KMS-11 (cell line): Measurements from ENCODE around the gene DNM1.
"Not testable (repeated sequence)": the region's sequence is repeated elsewhere in the genome, so short reads cannot be mapped to it uniquely, and the experiment has no call there.

Experiments
- H2AFZ ChIP-seq: fragments of 200-600 bp; sonication (generic); 2 replicates; pipeline ENCODE4 v1.6.1; 2016; ENCODE audit warnings: antibody characterized with exemption, mixed run types, low read depth
- H3K27ac ChIP-seq: fragments of 200-600 bp; sonication (generic); 2 replicates; pipeline ENCODE4 v1.6.1; 2016; ENCODE audit warnings: mild to moderate bottlenecking, mixed run types
- H3K27me3 ChIP-seq: fragments of 200-600 bp; sonication (generic); 2 replicates; pipeline ENCODE4 v1.6.1; 2017; ENCODE audit warnings: mild to moderate bottlenecking, low read depth, mixed run types, moderate library complexity; ENCODE audit not compliant: insufficient read depth
- H3K36me3 ChIP-seq: fragments of 200-600 bp; sonication (generic); 2 replicates; pipeline ENCODE4 v1.6.1; 2017; ENCODE audit warnings: mild to moderate bottlenecking, mixed run types; ENCODE audit not compliant: insufficient read depth
- H3K4me1 ChIP-seq: fragments of 200-600 bp; sonication (generic); 2 replicates; pipeline ENCODE4 v1.6.1; 2016; ENCODE audit warnings: mild to moderate bottlenecking, low read depth, mixed run types; ENCODE audit not compliant: poor library complexity, severe bottlenecking
- H3K4me2 ChIP-seq: fragments of 200-600 bp; sonication (generic); 2 replicates; pipeline ENCODE4 v1.7.0; 2016; ENCODE audit warnings: mild to moderate bottlenecking, mixed run types
- H3K4me3 ChIP-seq: fragments of 200-600 bp; sonication (generic); IDR thresholded peaks from 2 replicates; pipeline ENCODE4 v1.6.1; 2017; ENCODE audit warnings: low read depth, low read length, mixed read lengths; ENCODE audit not compliant: insufficient read depth
- H3K79me2 ChIP-seq: fragments of 200-600 bp; sonication (generic); 2 replicates; pipeline ENCODE4 v1.6.1; 2016; ENCODE audit warnings: low read depth, mixed run types; ENCODE audit not compliant: insufficient read depth
- H3K9ac ChIP-seq: fragments of 200-600 bp; sonication (generic); 2 replicates; pipeline ENCODE4 v1.6.1; 2016; ENCODE audit warnings: mild to moderate bottlenecking, mixed run types
- H4K20me1 ChIP-seq: fragments of 200-600 bp; sonication (generic); 2 replicates; pipeline ENCODE4 v1.6.1; 2016; ENCODE audit warnings: mild to moderate bottlenecking, mixed run types; ENCODE audit not compliant: insufficient read depth
- TF ChIP-seq, protein P1 (sequence below): fragments of 200-600 bp; sonication (generic); conservative IDR thresholded peaks from 2 replicates; pipeline ENCODE4 v1.6.1; 2017; ENCODE audit warnings: low read depth, mild to moderate bottlenecking, antibody characterized with exemption, low read length, moderate library complexity, mixed read lengths

Gene DNM1

DNA sequence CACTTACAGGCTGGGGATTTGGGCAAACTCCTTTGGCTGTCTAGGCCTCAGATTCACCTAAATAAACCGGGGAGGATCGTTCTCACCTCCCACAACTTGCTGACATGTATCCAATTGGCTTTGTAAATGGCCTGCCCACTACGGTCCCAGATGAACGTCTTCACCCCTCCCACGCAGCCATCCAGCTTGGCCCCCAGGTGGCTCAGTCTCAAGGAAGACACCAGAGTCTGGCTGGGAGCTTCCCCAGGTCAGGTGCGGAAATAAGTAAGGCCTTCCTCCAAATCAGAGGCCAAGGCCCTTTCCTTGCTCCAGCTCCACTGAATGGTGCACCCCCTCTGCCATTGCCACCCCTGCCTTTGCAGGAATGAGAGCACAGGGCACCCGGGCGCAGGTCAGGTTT is 23.2 kb upstream of the DNM1 start:
- H3K27ac ChIP-seq, result no peak overlapping the region
- H3K4me3 ChIP-seq, result no peak overlapping the region
- TF ChIP-seq, protein P1, sequence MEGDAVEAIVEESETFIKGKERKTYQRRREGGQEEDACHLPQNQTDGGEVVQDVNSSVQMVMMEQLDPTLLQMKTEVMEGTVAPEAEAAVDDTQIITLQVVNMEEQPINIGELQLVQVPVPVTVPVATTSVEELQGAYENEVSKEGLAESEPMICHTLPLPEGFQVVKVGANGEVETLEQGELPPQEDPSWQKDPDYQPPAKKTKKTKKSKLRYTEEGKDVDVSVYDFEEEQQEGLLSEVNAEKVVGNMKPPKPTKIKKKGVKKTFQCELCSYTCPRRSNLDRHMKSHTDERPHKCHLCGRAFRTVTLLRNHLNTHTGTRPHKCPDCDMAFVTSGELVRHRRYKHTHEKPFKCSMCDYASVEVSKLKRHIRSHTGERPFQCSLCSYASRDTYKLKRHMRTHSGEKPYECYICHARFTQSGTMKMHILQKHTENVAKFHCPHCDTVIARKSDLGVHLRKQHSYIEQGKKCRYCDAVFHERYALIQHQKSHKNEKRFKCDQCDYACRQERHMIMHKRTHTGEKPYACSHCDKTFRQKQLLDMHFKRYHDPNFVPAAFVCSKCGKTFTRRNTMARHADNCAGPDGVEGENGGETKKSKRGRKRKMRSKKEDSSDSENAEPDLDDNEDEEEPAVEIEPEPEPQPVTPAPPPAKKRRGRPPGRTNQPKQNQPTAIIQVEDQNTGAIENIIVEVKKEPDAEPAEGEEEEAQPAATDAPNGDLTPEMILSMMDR, result no peak
- H3K27me3 ChIP-seq, result no peaks in the 10 kb centered on the region
- no peaks in the 10 kb centered on the region for H4K20me1 ChIP-seq
- H3K79me2 ChIP-seq, result no peaks in the 10 kb centered on the region
- no peak overlapping the region for H3K9ac ChIP-seq
- no peaks in the 10 kb centered on the region for H3K4me1 ChIP-seq
- H3K36me3 ChIP-seq, result peaks cover 4% of the 10 kb centered on the region; the same call in 1 of the 2 replicates
- no peak overlapping the region for H3K4me2 ChIP-seq
- H2AFZ ChIP-seq, result no peak overlapping the region

DNA sequence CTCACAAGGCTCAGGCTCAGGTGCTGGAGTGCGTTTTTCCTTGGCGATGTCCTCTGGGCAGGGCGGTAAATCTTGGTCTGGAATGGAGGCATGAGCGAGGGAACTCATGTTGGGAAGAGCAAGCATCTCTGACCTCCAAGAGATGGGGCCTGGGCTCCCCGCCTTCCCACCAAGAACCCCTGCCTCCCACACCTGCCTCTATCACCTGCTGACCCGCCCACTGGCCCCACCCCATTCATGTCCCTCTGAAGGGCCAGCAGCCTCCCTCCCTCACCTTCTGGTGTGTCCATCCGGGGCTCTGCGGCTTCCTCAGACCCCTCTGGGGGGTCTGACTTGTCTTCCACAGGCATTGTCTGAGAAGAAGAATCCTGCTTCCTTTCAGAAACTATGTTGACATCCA is 22.7 kb upstream of the DNM1 start:
- Histone ChIP-seq H3K4me1 (no peaks in the 10 kb centered on the region), H3K4me2 (no peak overlapping the region), H3K36me3 (peaks cover 4% of the 10 kb centered on the region; the same call in 1 of the 2 replicates), H4K20me1 (no peaks in the 10 kb centered on the region), H2AFZ (no peak overlapping the region), H3K27me3 (no peaks in the 10 kb centered on the region), H3K9ac (no peak overlapping the region), H3K4me3 (no peak overlapping the region), H3K79me2 (no peaks in the 10 kb centered on the region), H3K27ac (no peak overlapping the region)
- TF ChIP-seq, protein P1, result no peak

DNA sequence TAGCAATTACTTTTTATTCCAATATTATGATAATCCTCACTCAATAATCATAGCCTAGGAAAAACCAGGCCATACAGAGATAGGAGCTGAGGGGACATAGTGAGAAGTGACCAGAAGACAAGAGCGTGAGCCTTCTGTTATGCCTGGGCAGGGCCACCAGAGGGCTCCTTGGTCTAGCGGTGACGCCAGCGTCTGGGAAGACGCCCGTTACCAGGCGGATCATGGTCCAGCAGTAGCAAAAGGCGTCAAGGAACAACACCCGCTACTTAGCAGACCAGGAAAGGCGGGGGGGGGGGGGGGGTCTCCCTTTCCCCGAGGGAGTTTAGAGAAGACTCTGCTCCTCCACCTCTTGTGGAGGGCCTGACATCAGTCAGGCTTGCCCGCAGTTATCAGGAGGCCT is 21.7 kb upstream of the DNM1 start:
- not testable (repeated sequence) for H3K4me1 ChIP-seq, H3K36me3 ChIP-seq, H3K27ac ChIP-seq, H2AFZ ChIP-seq, H3K79me2 ChIP-seq, H3K27me3 ChIP-seq, H3K4me3 ChIP-seq, H3K4me2 ChIP-seq, H3K9ac ChIP-seq, H4K20me1 ChIP-seq

DNA sequence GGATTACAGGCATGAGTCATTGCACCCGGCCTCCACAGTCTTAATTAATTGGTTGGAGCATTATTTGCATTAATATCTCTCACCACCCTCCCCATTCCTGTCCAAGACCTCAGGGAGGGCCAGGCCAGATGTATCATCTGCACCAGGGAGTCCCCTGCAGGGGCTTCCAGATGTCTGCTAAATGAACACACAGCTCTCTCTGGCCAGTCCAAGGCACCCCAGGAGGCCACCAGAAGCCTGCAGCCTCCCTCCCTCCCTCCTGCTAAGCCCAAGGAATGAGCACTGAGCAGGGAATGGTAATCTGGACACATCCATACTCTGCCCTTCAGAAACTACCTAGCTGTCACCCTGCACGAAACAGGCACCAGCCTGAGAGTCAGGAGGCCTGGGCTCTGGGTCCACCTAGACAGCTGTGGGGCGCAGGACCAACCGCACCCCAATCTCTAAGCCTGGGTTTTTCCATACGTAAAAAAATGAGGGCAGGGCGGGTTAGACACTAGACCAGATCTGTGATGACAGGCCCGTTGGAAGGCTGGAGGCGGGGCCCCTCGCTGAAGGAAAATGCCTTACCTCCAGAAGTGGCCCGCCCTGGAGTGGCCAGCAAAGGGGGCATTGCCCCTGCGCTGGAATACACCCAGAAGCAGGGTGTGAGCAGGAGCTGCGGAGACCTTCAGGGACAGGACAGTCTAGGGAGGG is 20.1 kb upstream of the DNM1 start:
- Histone ChIP-seq H3K4me2 (no peak overlapping the region), H4K20me1 (0 out of 2 replicates have a peak, but pooled peaks cover 3% of the 10 kb centered on the region), H2AFZ (no peak overlapping the region), H3K27me3 (no peaks in the 10 kb centered on the region), H3K79me2 (no peaks in the 10 kb centered on the region), H3K4me1 (peaks cover 1% of the 10 kb centered on the region), H3K27ac (no peak overlapping the region), H3K4me3 (no peak overlapping the region), H3K36me3 (peaks cover 4% of the 10 kb centered on the region; the same call in 1 of the 2 replicates), H3K9ac (no peak overlapping the region)
- TF ChIP-seq, protein P1, result no peak
